SK-N-SH (cell line): ENCODE data around the gene MADD. TPM values are rescaled to one million over a fixed set of nuclear protein-coding genes. Genes with fewer than 3 reads are reported as not detected.
A peak's percentile ranks its signal among the peaks of the same experiment; 100 is the strongest.

Source experiments
- CTCF ChIA-PET: fragments of 300-600, 350-600 bp; formaldehyde crosslinking; extraction: SDS; loops from one replicate; lab custom pipeline; 2021; lab: Yijun Ruan, JAX
- POLR2A ChIA-PET: fragments of 350-600 bp; sonication (Branson Sonifier 250); formaldehyde crosslinking; extraction: SDS; loops from one replicate; lab custom pipeline; 2020; ENCODE audit warnings: antibody characterized with exemption, inconsistent platforms; lab: Yijun Ruan, JAX
- DNase-seq: peaks from one replicate; pipeline ENCODE4 v3.0.0; 2012
- H2AFZ ChIP-seq: fragments of 200-600 bp; sonication (generic); 2 replicates; pipeline ENCODE4 v1.8.1; 2016; ENCODE audit warnings: antibody characterized with exemption, mild to moderate bottlenecking, low read depth
- H3F3A ChIP-seq: fragments of 200-600 bp; sonication (generic); replicated peaks from 2 replicates; pipeline ENCODE3; 2016; ENCODE audit warnings: antibody characterized with exemption, mild to moderate bottlenecking; ENCODE audit not compliant: insufficient read depth
- H3K27ac ChIP-seq, 2 experiments: fragments of 200-500 bp in 1 of 2; fragments of 200-600 bp in 1 of 2; sonication (Bioruptor generic) in 1 of 2; sonication (generic), shearing (Covaris generic) in 1 of 2; 2 replicates each; pipeline versions ENCODE4 v1.5.1 to v1.6.1; 2014 to 2016; ENCODE audit warnings: low read depth in 2 of 2, inconsistent platforms in 1 of 2, low read length in 1 of 2, mild to moderate bottlenecking in 1 of 2, mixed read lengths in 1 of 2
- H3K27me3 ChIP-seq: fragments of 200-600 bp; sonication (generic), shearing (Covaris generic); 2 replicates; pipeline ENCODE4 v1.6.1; 2016; ENCODE audit warnings: mixed run types; ENCODE audit not compliant: insufficient read depth
- H3K36me3 ChIP-seq, 2 experiments: fragments of 200-500 bp in 1 of 2; fragments of 200-600 bp in 1 of 2; sonication (Bioruptor generic) in 1 of 2; sonication (generic) in 1 of 2; replicated peaks in 1 of 2; 2 replicates each; pipeline versions ENCODE3 to v1.5.1; 2014 to 2016; ENCODE audit warnings: low read length in 1 of 2, mild to moderate bottlenecking in 1 of 2; ENCODE audit not compliant: insufficient read depth in 2 of 2, control insufficient read depth in 1 of 2
- H3K4me1 ChIP-seq, 2 experiments: fragments of 200-500 bp in 1 of 2; fragments of 200-600 bp in 1 of 2; sonication (Bioruptor generic) in 1 of 2; sonication (generic), shearing (Covaris generic) in 1 of 2; 2 replicates each; pipeline versions ENCODE4 v1.5.1 to v1.6.1; 2014 to 2016; ENCODE audit warnings: low read depth in 1 of 2, low read length in 1 of 2, mixed run types in 1 of 2; ENCODE audit not compliant: insufficient read depth in 2 of 2, control insufficient read depth in 1 of 2
- H3K4me2 ChIP-seq: fragments of 200-600 bp; sonication (generic), shearing (Covaris generic); 2 replicates; pipeline ENCODE4 v1.6.1; 2017; ENCODE audit warnings: mixed run types
- H3K4me3 ChIP-seq, 2 experiments: fragments of 200-500 bp in 1 of 2; fragments of 200-600 bp in 1 of 2; sonication (Bioruptor generic) in 1 of 2; sonication (generic), shearing (Covaris generic) in 1 of 2; 2 replicates each; pipeline versions ENCODE4 v1.5.1 to v1.8.1; 2014 to 2016; ENCODE audit warnings: low read depth in 2 of 2, inconsistent platforms in 1 of 2, low read length in 1 of 2, mild to moderate bottlenecking in 1 of 2, mixed read lengths in 1 of 2, moderate library complexity in 1 of 2
- H3K79me2 ChIP-seq: fragments of 200-600 bp; sonication (generic); 2 replicates; pipeline ENCODE4 v1.8.1; 2017; ENCODE audit warnings: mild to moderate bottlenecking; ENCODE audit not compliant: insufficient read depth
- H3K9ac ChIP-seq: fragments of 200-600 bp; sonication (generic); 2 replicates; pipeline ENCODE4 v1.6.1; 2017; ENCODE audit warnings: mixed run types
- H3K9me2 ChIP-seq: fragments of 200-600 bp; sonication (generic); 2 replicates; pipeline ENCODE4 v1.6.1; 2017; ENCODE audit warnings: mixed run types
- H3K9me3 ChIP-seq: fragments of 200-600 bp; sonication (generic); 2 replicates; pipeline ENCODE4 v1.6.1; 2017; ENCODE audit warnings: mixed run types, mild to moderate bottlenecking, moderate library complexity
- H4K20me1 ChIP-seq: fragments of 200-600 bp; sonication (generic); 2 replicates; pipeline ENCODE4 v1.6.1; 2017; ENCODE audit warnings: mild to moderate bottlenecking, mixed run types; ENCODE audit not compliant: insufficient read depth
- CHD2 ChIP-seq: fragments of 150-350 bp; IDR thresholded peaks from 2 replicates; pipeline ENCODE4 v1.6.1; 2018; ENCODE audit warnings: low read length; ENCODE audit not compliant: partially characterized antibody
- CTCF ChIP-seq: fragments of 200-600 bp; sonication (generic); IDR thresholded peaks from 2 replicates; pipeline ENCODE4 v1.6.1; 2017; ENCODE audit warnings: antibody characterized with exemption, mild to moderate bottlenecking, moderate library complexity
- ELF1 ChIP-seq: IDR thresholded peaks from 2 replicates; pipeline ENCODE4 v1.4.0; 2012
- EZH2phosphoT487 ChIP-seq: fragments of 200-600 bp; sonication (generic); IDR thresholded peaks from 2 replicates; pipeline ENCODE4 v1.6.1; 2017; ENCODE audit warnings: low read depth, mixed run types, mild to moderate bottlenecking, antibody characterized with exemption, moderate library complexity, borderline replicate concordance
- GABPA ChIP-seq: IDR thresholded peaks from 2 replicates; pipeline ENCODE4 v1.4.0; 2012; ENCODE audit warnings: low read depth, mild to moderate bottlenecking
- GATA2 ChIP-seq: sonication (generic); formaldehyde crosslinking; IDR thresholded peaks from 2 replicates; pipeline ENCODE4 v1.5.0; 2020; ENCODE audit warnings: mild to moderate bottlenecking, missing genetic modification reagents
- IRF3 ChIP-seq: fragments of 150-350 bp; IDR thresholded peaks from 2 replicates; pipeline ENCODE4 v1.6.1; 2016; ENCODE audit warnings: mild to moderate bottlenecking, low read depth, low read length
- MEF2A ChIP-seq: IDR thresholded peaks from 2 replicates; pipeline ENCODE4 v1.4.0; 2012; ENCODE audit warnings: low read depth, borderline replicate concordance
- NRF1 ChIP-seq: IDR thresholded peaks from 2 replicates; pipeline ENCODE4 v1.6.1; 2012; ENCODE audit warnings: low read depth, mild to moderate bottlenecking, low read length
- PBX3 ChIP-seq: IDR thresholded peaks from 2 replicates; pipeline ENCODE4; 2012
- POLR2AphosphoS5 ChIP-seq: IDR thresholded peaks from 2 replicates; pipeline ENCODE4 v1.6.1; 2012; ENCODE audit warnings: low read depth, low read length
- RAD21 ChIP-seq: IDR thresholded peaks from 2 replicates; pipeline ENCODE4 v1.6.1; 2012; ENCODE audit warnings: mild to moderate bottlenecking, low read length
- REST ChIP-seq: IDR thresholded peaks from 2 replicates; pipeline ENCODE4 v1.6.1; 2012; ENCODE audit warnings: mild to moderate bottlenecking, low read depth, low read length, moderate library complexity
- RFX5 ChIP-seq: IDR thresholded peaks from 2 replicates; pipeline ENCODE4 v1.6.1; 2012; ENCODE audit warnings: mild to moderate bottlenecking, improper control_type of control experiment, low read length
- RXRA ChIP-seq: IDR thresholded peaks from 2 replicates; pipeline ENCODE4 v1.4.0; 2012; ENCODE audit warnings: low read depth, mild to moderate bottlenecking, borderline replicate concordance
- SIN3A ChIP-seq: IDR thresholded peaks from 2 replicates; pipeline ENCODE4 v1.6.1; 2012; ENCODE audit warnings: low read depth, mild to moderate bottlenecking, low read length, moderate library complexity, borderline replicate concordance
- TCF12 ChIP-seq: IDR thresholded peaks from 2 replicates; pipeline ENCODE4 v1.4.0; 2012
- YY1 ChIP-seq: IDR thresholded peaks from 2 replicates; pipeline ENCODE4 v1.4.0; 2012; ENCODE audit warnings: low read depth, mild to moderate bottlenecking
- ZBTB33 ChIP-seq: IDR thresholded peaks from 2 replicates; pipeline ENCODE4 v1.4.0; 2012; ENCODE audit warnings: low read depth, borderline replicate concordance
- WGBS: methylation state at CpG from one replicate; pipeline ENCODE4 v1.1.6; 2017; ENCODE audit warnings: low lambda C conversion rate; 5-methylcytosine and 5-hydroxymethylcytosine counted together
- polyA plus RNA-seq, 3 experiments: library from polyadenylated mRNA; depleted of rRNA; stranded (reverse); fragments of >200 nt; gene quantifications; 2 replicates each; pipeline ENCODE4 v1.2.3, GENCODE V29; 2012

The MADD gene
- polyA plus RNA-seq, 1 of the 3 experiments (the other 2 are of a cell fraction): 16.4 TPM

GRCh38 chr11:47354913-47355282, 85.0 kb downstream of the MADD start:
- CTCF ChIA-PET: interaction anchor here (0.6 to 3.6 kb wide), 69 partner anchors 10 to 635 kb away, joined by 3 to 29 read pairs (median 4); partner anchors contain the start of genes ACP2, ARFGAP2, MADD and NR1H3

More at GRCh38 chr11:47354913-47355282, 85.0 kb downstream of the MADD start:
- peak overlapping the region; percentile 46; the same call in 1 of the 2 replicates for H3K4me2 ChIP-seq
- H3K4me1 ChIP-seq: peaks cover 0 to 10% of the 10 kb centered on the region in 2 experiments; a peak in 1 of 4 replicates
- peaks cover 5% of the 10 kb centered on the region for H3F3A ChIP-seq
- peak overlapping the region; percentile 46; the same call in 1 of the 2 replicates for H2AFZ ChIP-seq
- no peaks in the 10 kb centered on the region for H3K9me3 ChIP-seq
- TF ChIP-seq RFX5 (no peak), MEF2A (no peak), YY1 (no peak), TCF12 (no peak), PBX3 (no peak), GATA2 (CRISPR knock-in tag) (no peak), POLR2AphosphoS5 (no peak), CTCF (no peak), CHD2 (no peak), RXRA (no peak), EZH2phosphoT487 (no peak), IRF3 (no peak), NRF1 (no peak), SIN3A (no peak), REST (no peak), GABPA (no peak), ZBTB33 (no peak), RAD21 (no peak), ELF1 (no peak)
- TF ChIP-seq, all 33 proteins: peak for 0
- H3K9me2 ChIP-seq: no peaks in the 10 kb centered on the region
- H4K20me1 ChIP-seq: no peaks in the 10 kb centered on the region
- H3K27ac ChIP-seq: no peak overlapping the region
- no peaks in the 10 kb centered on the region for H3K36me3 ChIP-seq
- no peak overlapping the region for H3K9ac ChIP-seq
- no peaks in the 10 kb centered on the region for H3K79me2 ChIP-seq
- no peak for DNase-seq
- H3K4me3 ChIP-seq: peak overlapping the region in 1 of 2 experiments; percentile 65; a peak in 1 of 4 replicates
- POLR2A ChIA-PET: no interaction called here
- no peaks in the 10 kb centered on the region for H3K27me3 ChIP-seq
- WGBS: 80% methylated on average over 7 of the region's 32 CpGs
